ENCODE measurements around the gene PPFIA3.
"Not testable (repeated sequence)": the region's sequence is repeated elsewhere in the genome, so short reads cannot be mapped to it uniquely, and the experiment has no call there.

The PPFIA3 gene

GRCh38 chr19:49135686-49136085 lies 16.3 kb downstream of the PPFIA3 start:
- 91 to 93% methylated on average over 5 of the region's 5 CpGs for WGBS, 2 experiments
- Histone ChIP-seq H3K36me3 (ENCODE audit: control insufficient read depth, insufficient read depth, low read length) (no peaks in the 10 kb centered on the region), H3K27ac (ENCODE audit: insufficient read depth, low read depth, low read length, poor library complexity, severe bottlenecking) (no peak overlapping the region), H3K4me3 (ENCODE audit: insufficient read depth, low read depth, low read length) (no peak overlapping the region), H3K4me1 (ENCODE audit: control insufficient read depth, insufficient read depth, low read length) (no peaks in the 10 kb centered on the region), H3K9me3 (ENCODE audit: control insufficient read depth, low read length) (no peaks in the 10 kb centered on the region), H3K27me3 (ENCODE audit: control insufficient read depth, insufficient read depth, low read length, poor library complexity, severe bottlenecking) (no peaks in the 10 kb centered on the region)

- WGBS, 2 experiments = 81 to 86% methylated on average over 10 of the region's 10 CpGs
- Histone ChIP-seq H3K4me1 (ENCODE audit: control insufficient read depth, insufficient read depth, low read length) (no peaks in the 10 kb centered on the region), H3K27ac (ENCODE audit: insufficient read depth, low read depth, low read length, poor library complexity, severe bottlenecking) (no peak overlapping the region), H3K36me3 (ENCODE audit: control insufficient read depth, insufficient read depth, low read length) (no peaks in the 10 kb centered on the region), H3K9me3 (ENCODE audit: control insufficient read depth, low read length) (no peaks in the 10 kb centered on the region), H3K4me3 (ENCODE audit: insufficient read depth, low read depth, low read length) (no peak overlapping the region), H3K27me3 (ENCODE audit: control insufficient read depth, insufficient read depth, low read length, poor library complexity, severe bottlenecking) (no peaks in the 10 kb centered on the region)
These were observed 17.4 kb downstream of the PPFIA3 start for GRCh38 chr19:49136771-49137171.

DNA sequence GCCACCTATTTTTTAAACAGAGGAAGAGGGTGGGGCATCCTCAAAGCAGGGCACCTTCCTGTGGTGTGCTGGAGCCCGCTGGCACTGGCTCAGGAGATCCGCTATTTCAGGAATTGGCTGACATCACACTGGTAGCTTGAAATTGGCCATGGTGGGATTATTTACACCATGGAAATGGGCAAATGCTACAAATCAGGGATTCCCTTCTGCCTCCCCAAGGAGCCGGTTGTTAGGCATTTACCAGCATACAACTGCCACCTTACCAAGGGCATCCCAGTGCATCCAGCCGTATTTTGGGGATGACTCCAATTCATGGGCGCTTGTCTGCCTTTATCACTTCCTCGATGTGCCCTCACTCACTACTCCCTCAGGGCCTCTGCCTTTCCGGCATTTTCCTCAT lies 21.6 kb downstream of the PPFIA3 start:
- 86 to 89% methylated on average over 7 of the region's 7 CpGs for WGBS, 2 experiments
- no peaks in the 10 kb centered on the region for H3K36me3 ChIP-seq (ENCODE audit: control insufficient read depth, insufficient read depth, low read length)
- no peaks in the 10 kb centered on the region for H3K4me1 ChIP-seq (ENCODE audit: control insufficient read depth, insufficient read depth, low read length)
- no peaks in the 10 kb centered on the region for H3K27me3 ChIP-seq (ENCODE audit: control insufficient read depth, insufficient read depth, low read length, poor library complexity, severe bottlenecking)
- no peaks in the 10 kb centered on the region for H3K9me3 ChIP-seq (ENCODE audit: control insufficient read depth, low read length)
- no peak overlapping the region for H3K4me3 ChIP-seq (ENCODE audit: insufficient read depth, low read depth, low read length)
- no peak overlapping the region for H3K27ac ChIP-seq (ENCODE audit: insufficient read depth, low read depth, low read length, poor library complexity, severe bottlenecking)

DNA sequence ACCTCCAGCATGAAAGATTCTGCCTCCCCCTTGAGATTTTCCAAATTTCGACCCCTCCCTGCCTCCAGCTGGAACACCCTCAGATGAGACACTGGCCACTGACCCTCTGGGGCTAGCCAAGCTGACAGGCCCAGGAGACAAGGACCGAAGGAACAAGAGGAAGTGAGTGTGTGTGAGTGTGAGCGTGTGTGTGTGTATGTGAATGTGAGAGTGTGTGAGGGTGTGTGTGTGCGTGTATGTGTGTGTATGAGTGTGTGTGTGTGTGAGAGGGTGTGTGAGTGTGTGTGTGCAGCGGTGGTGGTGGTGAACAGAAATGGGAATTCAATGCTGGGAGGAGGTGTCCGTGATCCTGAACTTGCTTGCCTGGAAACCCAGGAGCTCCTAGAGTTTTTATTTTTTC lies 22.0 kb downstream of the PPFIA3 start:
- Histone ChIP-seq H3K27me3 (ENCODE audit: control insufficient read depth, insufficient read depth, low read length, poor library complexity, severe bottlenecking) (no peaks in the 10 kb centered on the region), H3K4me3 (ENCODE audit: insufficient read depth, low read depth, low read length) (no peak overlapping the region), H3K36me3 (ENCODE audit: control insufficient read depth, insufficient read depth, low read length) (no peaks in the 10 kb centered on the region), H3K9me3 (ENCODE audit: control insufficient read depth, low read length) (no peaks in the 10 kb centered on the region), H3K27ac (ENCODE audit: insufficient read depth, low read depth, low read length, poor library complexity, severe bottlenecking) (no peak overlapping the region), H3K4me1 (ENCODE audit: control insufficient read depth, insufficient read depth, low read length) (no peaks in the 10 kb centered on the region)
- 82 to 88% methylated on average over 5 to 6 of the region's 6 CpGs for WGBS, 2 experiments

- Histone ChIP-seq H3K27ac (ENCODE audit: insufficient read depth, low read depth, low read length, poor library complexity, severe bottlenecking) (no peak overlapping the region), H3K36me3 (ENCODE audit: control insufficient read depth, insufficient read depth, low read length) (no peaks in the 10 kb centered on the region), H3K4me1 (ENCODE audit: control insufficient read depth, insufficient read depth, low read length) (peaks cover under 1% of the 10 kb centered on the region), H3K27me3 (ENCODE audit: control insufficient read depth, insufficient read depth, low read length, poor library complexity, severe bottlenecking) (no peaks in the 10 kb centered on the region), H3K4me3 (ENCODE audit: insufficient read depth, low read depth, low read length) (peak overlapping the region; percentile 41), H3K9me3 (ENCODE audit: control insufficient read depth, low read length) (no peaks in the 10 kb centered on the region)
- 4 to 5% methylated on average over 21 of the region's 21 CpGs for WGBS, 2 experiments
These were observed 23.6 kb downstream of the PPFIA3 start for GRCh38 chr19:49142866-49143335.

DNA sequence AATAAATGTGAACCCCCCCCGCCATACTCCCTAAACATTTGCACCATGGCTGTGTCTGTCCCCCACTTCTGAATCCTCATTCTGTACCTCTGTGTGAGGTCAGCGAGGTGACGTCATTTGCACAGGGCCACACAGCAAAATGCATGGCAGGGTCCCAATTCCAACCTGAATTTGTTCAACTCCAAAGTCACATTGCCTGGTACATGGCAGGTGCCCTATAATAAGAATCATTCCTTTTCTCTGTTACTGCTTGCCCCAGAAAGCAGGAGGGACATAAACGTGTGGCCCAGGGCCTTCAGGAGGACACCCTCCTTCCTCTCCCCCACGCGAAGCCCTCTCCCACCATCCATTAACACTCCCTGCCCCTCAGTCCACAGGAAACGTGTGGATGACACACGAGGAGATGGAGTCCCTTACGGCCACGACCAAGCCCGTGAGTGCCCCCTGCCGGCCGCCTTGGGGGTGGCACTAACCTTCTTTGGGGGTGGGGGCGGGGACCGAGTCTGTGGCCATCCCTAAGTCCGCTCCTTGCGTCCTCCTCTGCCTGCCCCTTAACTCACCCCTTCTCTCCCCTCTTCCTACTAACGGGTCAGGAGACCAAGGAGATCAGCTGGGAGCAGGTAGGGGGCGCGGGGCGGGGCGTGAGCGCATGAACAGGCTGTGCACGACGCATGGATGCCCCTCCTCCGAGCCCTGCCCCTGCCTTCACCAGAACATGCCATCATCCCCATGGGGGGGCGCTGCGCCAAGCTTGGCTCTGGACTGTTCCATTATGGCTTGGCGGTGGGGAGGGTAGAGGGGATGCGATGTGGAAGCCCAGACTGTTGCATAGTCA lies 26.4 kb downstream of the PPFIA3 start:
- Histone ChIP-seq H3K27ac (ENCODE audit: insufficient read depth, low read depth, low read length, poor library complexity, severe bottlenecking) (peak overlapping the region; percentile 70), H3K27me3 (ENCODE audit: control insufficient read depth, insufficient read depth, low read length, poor library complexity, severe bottlenecking) (peaks cover 3% of the 10 kb centered on the region), H3K36me3 (ENCODE audit: control insufficient read depth, insufficient read depth, low read length) (no peaks in the 10 kb centered on the region), H3K4me3 (ENCODE audit: insufficient read depth, low read depth, low read length) (peak overlapping the region; percentile 26), H3K9me3 (ENCODE audit: control insufficient read depth, low read length) (no peaks in the 10 kb centered on the region), H3K4me1 (ENCODE audit: control insufficient read depth, insufficient read depth, low read length) (peaks cover 9% of the 10 kb centered on the region)
- 7 to 8% methylated on average over 30 of the region's 30 CpGs for WGBS, 2 experiments

DNA sequence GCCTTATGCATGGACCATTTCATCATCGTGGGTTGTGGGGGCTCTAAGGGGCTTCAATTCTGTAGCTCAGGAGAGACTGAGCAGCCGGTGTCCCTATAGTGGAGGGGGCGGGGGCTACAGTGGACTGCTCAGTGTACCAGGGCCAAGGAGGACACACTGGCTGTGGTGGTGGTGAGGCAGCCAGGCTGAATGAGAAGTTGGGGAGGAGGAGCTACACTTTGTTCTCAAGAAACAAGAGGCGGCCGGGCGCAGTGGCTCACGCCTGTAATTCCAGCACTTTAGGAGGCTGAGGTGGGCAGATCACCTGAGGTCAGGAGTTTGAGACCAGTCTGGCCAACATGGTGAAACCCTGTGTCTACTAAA lies 27.0 kb downstream of the PPFIA3 start:
- Histone ChIP-seq H3K4me3 (ENCODE audit: insufficient read depth, low read depth, low read length) (peak overlapping the region; percentile 26), H3K27ac (ENCODE audit: insufficient read depth, low read depth, low read length, poor library complexity, severe bottlenecking) (peak overlapping the region; percentile 70)
- H3K27me3 ChIP-seq (ENCODE audit: control insufficient read depth, insufficient read depth, low read length, poor library complexity, severe bottlenecking) = not testable (repeated sequence)

DNA sequence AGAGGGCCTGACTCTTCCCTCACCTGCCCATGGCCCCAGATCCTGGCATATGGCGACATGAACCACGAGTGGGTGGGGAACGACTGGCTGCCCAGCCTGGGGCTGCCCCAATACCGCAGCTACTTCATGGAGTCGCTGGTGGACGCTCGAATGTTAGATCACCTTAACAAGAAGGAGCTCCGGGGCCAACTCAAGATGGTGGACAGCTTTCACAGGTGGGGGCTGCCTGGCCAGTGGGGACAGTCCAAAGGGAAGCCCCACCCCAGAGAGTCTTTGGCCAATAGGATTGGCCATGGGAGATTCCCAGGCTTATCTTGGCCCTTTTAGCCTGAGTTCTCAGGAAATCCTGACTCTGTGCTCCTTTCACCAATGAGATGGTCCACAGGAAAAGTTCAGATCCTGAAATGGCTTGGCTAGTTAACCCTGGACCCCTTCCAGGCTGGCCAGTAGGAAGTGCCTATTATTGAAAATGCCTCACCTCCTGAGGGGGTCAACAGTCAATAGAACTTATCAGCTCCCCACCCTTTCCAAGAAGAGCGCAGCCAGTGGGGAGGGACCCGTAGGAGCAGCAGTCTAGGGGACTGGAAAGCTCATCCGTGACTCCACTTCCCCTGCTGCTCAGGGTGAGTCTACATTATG lies 28.8 kb downstream of the PPFIA3 start:
- H3K36me3 ChIP-seq (ENCODE audit: control insufficient read depth, insufficient read depth, low read length) = no peaks in the 10 kb centered on the region
- H3K9me3 ChIP-seq (ENCODE audit: control insufficient read depth, low read length) = no peaks in the 10 kb centered on the region
- WGBS, 2 experiments = 85% methylated on average over 11 of the region's 11 CpGs
- H3K27ac ChIP-seq (ENCODE audit: insufficient read depth, low read depth, low read length, poor library complexity, severe bottlenecking) = no peak overlapping the region
- peak overlapping the region; percentile 80 for H3K4me3 ChIP-seq (ENCODE audit: insufficient read depth, low read depth, low read length)
- peaks cover 25% of the 10 kb centered on the region for H3K27me3 ChIP-seq (ENCODE audit: control insufficient read depth, insufficient read depth, low read length, poor library complexity, severe bottlenecking)
- peaks cover 10% of the 10 kb centered on the region for H3K4me1 ChIP-seq (ENCODE audit: control insufficient read depth, insufficient read depth, low read length)

More for the DNA sequence above, 27.0 kb downstream of the PPFIA3 start:
- H3K9me3 ChIP-seq (ENCODE audit: control insufficient read depth, low read length); H3K36me3 ChIP-seq (ENCODE audit: control insufficient read depth, insufficient read depth, low read length); H3K4me1 ChIP-seq (ENCODE audit: control insufficient read depth, insufficient read depth, low read length): not testable (repeated sequence)
- 10 to 12% methylated on average over 7 of the region's 7 CpGs for WGBS, 2 experiments

- H3K4me3 ChIP-seq (ENCODE audit: insufficient read depth, low read depth, low read length) = peak overlapping the region; percentile 80
- H3K27me3 ChIP-seq (ENCODE audit: control insufficient read depth, insufficient read depth, low read length, poor library complexity, severe bottlenecking) = peaks cover 31% of the 10 kb centered on the region
- no peaks in the 10 kb centered on the region for H3K36me3 ChIP-seq (ENCODE audit: control insufficient read depth, insufficient read depth, low read length)
- peaks cover 10% of the 10 kb centered on the region for H3K4me1 ChIP-seq (ENCODE audit: control insufficient read depth, insufficient read depth, low read length)
- H3K27ac ChIP-seq (ENCODE audit: insufficient read depth, low read depth, low read length, poor library complexity, severe bottlenecking) = peak overlapping the region; percentile 76
- H3K9me3 ChIP-seq (ENCODE audit: control insufficient read depth, low read length) = no peaks in the 10 kb centered on the region
- 1% methylated on average over 49 of the region's 49 CpGs for WGBS, 2 experiments
These were observed 29.7 kb downstream of the PPFIA3 start for GRCh38 chr19:49148784-49149651.

GRCh38 chr19:49149652-49150105 lies 30.3 kb downstream of the PPFIA3 start:
- peak overlapping the region; percentile 80 for H3K4me3 ChIP-seq (ENCODE audit: insufficient read depth, low read depth, low read length)
- H3K27ac ChIP-seq (ENCODE audit: insufficient read depth, low read depth, low read length, poor library complexity, severe bottlenecking) = peak overlapping the region; percentile 76
- H3K27me3 ChIP-seq (ENCODE audit: control insufficient read depth, insufficient read depth, low read length, poor library complexity, severe bottlenecking) = peaks cover 31% of the 10 kb centered on the region
- no peaks in the 10 kb centered on the region for H3K9me3 ChIP-seq (ENCODE audit: control insufficient read depth, low read length)
- H3K36me3 ChIP-seq (ENCODE audit: control insufficient read depth, insufficient read depth, low read length) = no peaks in the 10 kb centered on the region
- WGBS, 2 experiments = 0% methylated on average over 23 of the region's 23 CpGs
- peaks cover 10% of the 10 kb centered on the region for H3K4me1 ChIP-seq (ENCODE audit: control insufficient read depth, insufficient read depth, low read length)

All from ectodermal cell (in vitro differentiated cells).